ENCODE measurements around the gene ADGB.
"Not testable (repeated sequence)": the region's sequence is repeated elsewhere in the genome, so short reads cannot be mapped to it uniquely, and the experiment has no call there.

Gene ADGB

GRCh38 chr6:146768722-146769121 is 169.9 kb downstream of the ADGB start:
- DNase-seq (ENCODE audit: low read depth) = no peak

GRCh38 chr6:146770275-146770964 is 171.6 kb downstream of the ADGB start:
- DNase-seq (ENCODE audit: low read depth) = no peak

DNA sequence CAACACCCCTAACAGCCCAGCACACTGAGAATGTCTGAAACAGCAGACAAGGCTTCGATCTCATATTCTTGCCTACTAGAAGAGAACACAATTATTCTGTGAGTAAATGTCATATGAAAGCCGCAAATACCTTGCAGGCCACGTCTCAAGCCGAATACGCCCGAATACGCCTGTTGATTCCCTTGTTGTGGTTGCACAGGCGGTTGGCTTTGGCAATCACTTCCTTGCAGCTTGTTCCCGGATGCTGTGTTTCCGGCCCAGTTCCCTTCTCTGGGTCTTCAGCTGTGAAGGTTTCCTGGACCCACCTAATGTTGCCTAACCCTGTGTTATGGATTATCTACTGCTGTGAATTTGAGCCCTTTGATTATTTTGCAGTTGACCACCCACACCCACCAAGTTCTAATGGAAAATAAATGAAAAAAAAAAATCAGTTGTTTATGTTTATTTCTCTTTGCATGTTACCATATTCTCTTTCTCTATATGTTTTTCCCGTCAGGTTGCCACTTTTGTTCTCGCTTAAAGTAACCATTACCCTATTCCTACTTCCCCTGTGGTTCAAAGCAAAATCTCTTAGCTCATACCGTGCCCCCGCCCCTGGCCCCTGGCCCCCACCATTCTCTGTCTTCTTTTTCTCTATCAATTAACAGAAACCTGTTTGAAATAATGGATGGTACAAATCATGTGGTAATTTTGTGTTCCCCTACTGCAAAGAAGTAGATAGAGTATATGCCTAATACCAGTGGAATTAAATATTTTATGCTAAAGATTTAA is 172.4 kb downstream of the ADGB start:
- DNase-seq (ENCODE audit: low read depth) = no peak

- no peak for DNase-seq (ENCODE audit: low read depth)
These were observed 176.4 kb downstream of the ADGB start for GRCh38 chr6:146775220-146775619.

- DNase-seq (ENCODE audit: low read depth) = no peak
These were observed 183.1 kb downstream of the ADGB start for GRCh38 chr6:146781836-146782235.

DNA sequence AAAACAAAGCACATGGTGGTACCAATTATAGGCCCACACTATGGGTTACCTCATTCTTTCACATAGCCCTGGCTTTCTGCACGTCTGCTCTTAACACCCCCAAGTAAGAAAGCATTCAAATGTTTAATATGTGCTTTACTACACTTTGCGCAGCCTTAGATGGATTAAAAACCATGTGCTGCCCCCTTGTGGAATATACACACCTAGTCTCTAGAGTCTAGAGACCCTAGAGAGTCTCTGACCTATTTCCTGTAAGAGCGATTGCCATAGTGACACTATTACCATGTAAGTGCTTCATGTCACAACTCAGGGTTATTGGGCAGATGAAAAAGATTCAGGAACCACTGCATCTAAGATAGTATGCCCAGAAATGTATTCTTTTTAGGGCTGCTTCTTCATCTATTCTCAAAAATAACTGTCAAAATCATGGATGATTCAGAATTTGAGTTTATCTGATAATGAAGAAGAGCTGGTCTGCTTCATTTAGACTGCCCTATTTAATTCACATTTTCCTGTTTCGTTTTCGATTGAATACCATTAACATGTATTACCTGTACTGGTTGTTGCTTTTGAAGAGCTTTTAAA is 186.3 kb downstream of the ADGB start:
- DNase-seq (ENCODE audit: low read depth) = no peak

DNA sequence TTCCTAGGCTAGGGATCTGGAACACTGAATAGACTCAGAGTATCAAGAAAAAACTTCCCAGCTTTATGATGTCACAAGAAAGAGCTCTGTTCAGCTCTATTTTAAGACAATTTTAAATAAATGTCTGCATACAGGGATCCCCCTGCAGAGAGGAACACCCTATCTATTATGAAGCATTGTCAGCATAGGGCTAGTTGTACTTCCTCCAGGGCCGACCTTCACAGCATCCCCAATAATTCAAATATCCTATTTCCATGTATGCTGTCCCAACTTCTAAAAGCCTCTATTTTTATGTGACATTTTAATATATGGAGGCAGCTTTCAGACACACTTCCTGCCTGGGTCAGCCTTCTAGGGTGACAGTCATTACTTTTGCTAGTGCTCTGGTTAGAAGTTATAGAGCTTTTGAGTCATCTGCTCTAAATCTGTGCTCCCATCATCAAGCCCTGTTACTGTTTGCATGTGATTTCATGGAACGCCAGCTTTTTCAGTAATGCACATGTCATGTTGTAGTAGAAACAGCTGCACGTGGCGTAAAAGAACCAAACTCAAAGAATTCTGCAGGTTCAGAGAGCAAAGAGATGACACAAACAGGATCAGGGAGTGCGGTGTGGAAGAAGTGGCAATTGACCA is 189.2 kb downstream of the ADGB start:
- no peak for DNase-seq (ENCODE audit: low read depth)

DNA sequence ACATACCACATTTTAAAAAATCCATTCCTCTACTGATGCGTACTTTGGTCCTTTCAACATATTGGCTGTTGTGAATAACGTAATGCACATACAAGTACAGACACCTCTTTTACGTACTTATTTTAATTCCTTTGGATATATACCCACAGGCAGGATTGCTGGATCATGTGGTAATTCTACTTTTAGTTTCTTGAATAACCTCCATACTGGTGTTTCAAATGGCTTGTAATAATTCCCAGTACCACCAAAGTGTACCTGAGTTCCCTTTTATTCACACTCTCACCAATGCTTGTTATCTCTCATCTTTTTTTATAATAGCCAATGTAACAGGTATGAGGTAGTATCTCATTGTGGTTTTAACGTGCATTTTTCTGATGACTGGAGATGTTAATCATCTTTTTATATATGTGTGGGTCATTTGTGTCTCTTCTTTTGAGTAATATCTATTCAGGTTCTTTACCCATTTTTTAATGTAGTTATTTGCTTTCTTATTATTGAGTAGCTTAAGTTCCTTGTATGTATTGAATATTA is 191.9 kb downstream of the ADGB start:
- DNase-seq (ENCODE audit: low read depth) = no peak

- DNase-seq (ENCODE audit: low read depth) = no peak
These were observed 193.2 kb downstream of the ADGB start for GRCh38 chr6:146791930-146792329.

GRCh38 chr6:146793218-146793617 is 194.4 kb downstream of the ADGB start:
- DNase-seq (ENCODE audit: low read depth) = not testable (repeated sequence)

DNA sequence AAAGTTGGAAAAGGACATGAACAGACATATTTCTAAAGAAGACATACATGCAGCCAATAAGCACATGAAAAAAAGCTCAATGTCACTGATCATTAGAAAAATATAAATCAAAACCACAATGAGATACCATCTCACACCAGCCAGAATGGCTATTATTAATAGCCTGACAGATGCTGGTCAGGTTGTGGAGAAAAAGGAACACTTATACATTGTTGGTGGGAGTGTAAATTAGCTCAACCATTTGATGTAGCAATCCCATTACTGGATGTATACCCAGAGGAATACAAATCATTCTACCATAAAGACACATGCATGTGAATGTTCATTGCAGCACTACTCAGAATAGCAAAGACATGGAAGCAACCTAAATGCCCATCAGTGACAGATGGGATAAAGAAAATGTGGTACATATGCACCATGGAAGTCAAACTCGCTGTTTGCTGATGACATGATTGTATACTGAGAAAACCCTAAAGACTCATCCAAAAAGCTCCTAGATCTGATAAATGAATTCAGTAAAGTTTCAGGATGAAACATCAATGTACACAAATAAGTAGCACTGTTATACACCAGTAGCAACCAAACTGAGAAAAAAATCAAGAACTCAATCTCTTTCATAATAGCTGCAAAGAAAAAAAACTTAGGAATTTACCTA is 196.8 kb downstream of the ADGB start:
- DNase-seq (ENCODE audit: low read depth) = no peak

DNA sequence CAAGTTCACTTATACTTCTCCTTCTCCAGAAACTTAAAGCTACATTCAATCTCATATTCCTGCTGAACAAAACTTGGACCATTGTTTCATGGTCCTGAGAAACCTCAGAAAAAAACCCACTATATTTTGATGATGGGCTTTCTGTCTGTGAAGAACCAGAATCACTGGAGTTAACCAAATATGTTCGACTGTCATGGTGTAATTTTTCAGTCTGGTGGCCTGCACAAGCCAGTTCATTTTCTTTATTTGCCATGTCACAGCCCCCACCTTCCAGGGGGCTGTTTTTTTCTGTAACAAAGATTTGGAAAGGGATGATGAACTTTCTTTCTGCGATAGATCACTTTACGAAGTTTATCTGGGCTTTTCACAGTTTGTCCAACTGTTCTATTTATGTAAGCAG is 204.4 kb downstream of the ADGB start:
- DNase-seq (ENCODE audit: low read depth) = not testable (repeated sequence)

DNA sequence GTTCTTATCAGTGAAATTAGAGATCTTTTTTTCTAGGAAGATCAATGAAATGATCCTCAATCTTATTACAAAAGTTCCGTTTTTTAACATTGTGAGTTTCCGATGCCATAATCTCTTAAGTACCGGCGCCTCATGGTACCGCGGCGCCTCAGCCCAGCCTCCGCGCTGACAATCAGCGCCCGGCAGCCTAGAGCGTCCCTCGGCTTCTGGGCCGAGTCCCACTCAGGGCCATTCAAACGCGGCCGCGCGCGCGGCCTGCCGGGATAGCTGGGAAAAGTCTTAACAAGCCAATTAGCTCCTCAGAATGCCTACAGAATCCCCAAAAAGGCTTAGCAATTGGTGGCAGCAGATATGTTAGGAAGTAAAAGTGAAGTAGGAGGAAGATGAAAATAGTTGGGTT is 204.8 kb downstream of the ADGB start:
- DNase-seq (ENCODE audit: low read depth) = no peak

DNA sequence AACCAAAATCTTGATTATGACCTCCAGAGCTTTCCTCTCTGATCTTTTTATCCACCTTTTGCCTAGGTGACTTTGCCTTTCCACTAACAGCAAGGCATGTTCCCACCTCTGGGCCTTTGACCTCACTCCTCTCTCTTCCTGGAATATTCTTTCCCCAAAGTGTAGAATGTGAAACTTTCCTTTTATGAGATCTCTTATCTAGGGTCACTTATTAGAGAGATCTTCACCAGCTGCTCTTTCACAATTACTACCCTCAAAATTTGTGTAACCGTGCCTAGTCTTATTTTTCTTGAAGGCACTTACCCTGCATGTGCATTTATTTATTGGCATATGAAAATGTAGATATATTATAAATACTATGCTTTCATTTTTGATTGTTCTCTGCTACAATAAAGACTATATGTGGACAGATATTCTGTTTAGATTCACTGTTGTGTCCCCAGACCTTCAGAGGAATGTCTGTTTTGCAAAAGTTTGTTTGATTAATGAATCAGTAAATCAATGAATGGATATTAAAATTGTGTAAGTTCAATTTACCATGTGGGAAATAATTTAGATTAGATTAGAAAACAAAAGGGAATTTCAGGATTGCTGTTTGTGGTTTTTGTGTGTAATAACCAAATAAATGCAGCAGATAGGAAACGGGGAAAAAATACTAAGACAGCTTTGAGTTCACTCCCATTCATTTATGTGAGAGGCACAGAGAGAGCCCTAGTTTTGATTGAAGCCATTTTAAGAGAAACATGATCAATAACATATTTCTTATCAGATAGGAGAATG is 207.0 kb downstream of the ADGB start:
- no peak for DNase-seq (ENCODE audit: low read depth)

DNA sequence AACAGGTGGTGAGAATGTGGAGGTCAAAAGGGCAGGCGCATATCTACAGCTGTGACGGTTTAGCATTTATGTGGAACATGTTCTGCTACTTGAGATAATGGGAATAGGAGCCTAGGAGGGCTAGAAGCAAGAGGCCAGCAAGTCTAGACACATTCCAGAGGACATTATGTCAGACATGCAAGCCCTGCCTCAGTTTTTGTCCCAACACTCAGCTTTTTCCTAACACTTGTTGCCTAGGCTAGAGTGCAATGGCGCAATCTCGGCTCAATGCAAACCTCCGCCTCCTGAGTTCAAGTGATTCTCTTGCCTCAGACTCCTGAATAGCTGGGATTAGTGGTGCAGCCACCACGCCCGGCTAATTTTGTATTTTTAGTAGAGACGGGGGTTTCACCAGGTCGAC is 210.2 kb downstream of the ADGB start:
- not testable (repeated sequence) for DNase-seq (ENCODE audit: low read depth)

DNA sequence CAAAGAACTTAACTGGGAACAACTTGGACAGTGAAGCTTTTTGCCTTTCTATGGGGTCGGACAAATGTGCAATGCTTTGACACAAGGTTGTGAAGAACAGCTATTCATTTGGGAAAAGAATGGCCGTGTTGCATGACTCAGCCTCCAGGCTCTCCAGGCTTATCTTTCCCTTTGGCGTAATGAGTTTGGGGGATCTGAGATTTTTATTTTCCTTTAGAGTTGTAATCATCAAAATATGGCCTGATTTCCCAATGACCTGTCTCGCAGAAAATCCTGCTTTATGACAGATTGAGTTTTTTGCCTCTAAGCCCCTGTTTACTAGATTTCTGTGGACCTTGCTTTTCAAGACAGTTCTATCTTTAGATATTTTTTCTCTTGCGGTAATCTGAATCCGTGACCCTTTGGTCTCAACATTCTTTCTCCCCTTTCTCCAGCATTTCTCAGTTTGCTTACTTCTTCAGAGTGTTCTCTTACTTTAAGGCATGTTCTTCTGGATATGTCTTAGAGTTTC is 214.1 kb downstream of the ADGB start:
- DNase-seq (ENCODE audit: low read depth) = not testable (repeated sequence)

GRCh38 chr6:146813554-146813953 is 214.8 kb downstream of the ADGB start:
- no peak for DNase-seq (ENCODE audit: low read depth)

DNA sequence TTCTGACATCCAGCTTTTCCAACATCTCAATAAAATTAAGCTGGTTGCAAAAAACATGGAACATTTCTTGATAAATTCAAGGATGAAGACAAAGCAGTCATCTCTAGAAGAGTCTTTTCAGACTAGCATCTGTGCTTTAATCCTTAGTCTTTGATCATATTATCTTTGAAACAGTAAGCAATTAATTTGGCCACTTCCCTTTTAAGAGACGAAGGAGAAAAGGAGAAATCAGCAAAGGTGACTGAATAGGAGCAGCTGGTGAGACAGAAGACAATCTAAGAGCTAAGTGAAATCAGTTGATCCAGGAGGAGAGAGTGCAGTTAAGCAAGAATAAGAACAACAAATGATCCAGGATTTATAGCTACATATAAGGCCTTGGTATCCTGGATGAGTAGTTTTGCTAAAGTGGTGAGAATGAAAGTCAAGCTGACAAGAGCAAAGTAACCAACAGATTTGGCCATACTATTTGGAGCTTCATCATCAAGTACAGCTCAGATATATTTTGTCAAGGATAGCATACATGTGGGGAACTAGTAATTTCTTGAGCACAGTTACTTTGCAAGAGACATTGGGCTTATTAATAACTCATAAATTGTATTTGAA is 215.5 kb downstream of the ADGB start:
- DNase-seq (ENCODE audit: low read depth) = no peak

GRCh38 chr6:146815511-146816462 is 217.0 kb downstream of the ADGB start:
- DNase-seq (ENCODE audit: low read depth) = not testable (repeated sequence)
